GM12878 (cell line): ENCODE measurements around the gene TAF11L12.
"Not testable (repeated sequence)": the region's sequence is repeated elsewhere in the genome, so short reads cannot be mapped to it uniquely, and the experiment has no call there.

ENCODE experiments used
- BCL3 ChIP-seq: IDR thresholded peaks from 2 replicates; pipeline ENCODE4 v1.6.1; 2011; ENCODE audit warnings: borderline replicate concordance, low read depth, mild to moderate bottlenecking, moderate library complexity, low read length; ENCODE audit not compliant: insufficient read depth, poor library complexity, severe bottlenecking
- CEBPB ChIP-seq, 2 experiments: fragments of 150-350 bp in 1 of 2; IDR thresholded peaks; 2 replicates each; pipeline ENCODE4 v1.6.1; 2012 to 2014; ENCODE audit warnings: low read depth in 2 of 2, low read length in 2 of 2, borderline replicate concordance in 1 of 2, inconsistent platforms in 1 of 2
- CHD1 ChIP-seq: IDR thresholded peaks from 2 replicates; pipeline ENCODE4 v1.6.1; 2012; ENCODE audit warnings: low read depth, low read length, improper control_type of control experiment
- CTCF ChIP-seq, 3 experiments: IDR thresholded peaks in 2 of 3; conservative IDR thresholded peaks in 1 of 3; 2 replicates each; pipeline ENCODE4 v1.5.1; 2011; ENCODE audit warnings: low read depth in 3 of 3, low read length in 3 of 3, mild to moderate bottlenecking in 3 of 3, control low read depth in 2 of 3, moderate library complexity in 2 of 3, inconsistent platforms in 1 of 3, mixed read lengths in 1 of 3; ENCODE audit not compliant: control insufficient read depth in 2 of 3, insufficient read depth in 1 of 3; ENCODE audit errors: extremely low read depth in 1 of 3
- ESRRA ChIP-seq: IDR thresholded peaks from 2 replicates; pipeline ENCODE4 v1.6.1; 2012; ENCODE audit warnings: mild to moderate bottlenecking, low read length, improper control_type of control experiment
- ETV6 ChIP-seq, 2 experiments: fragments of 450-650 bp in 1 of 2; IDR thresholded peaks in 1 of 2; conservative IDR thresholded peaks in 1 of 2; 2 replicates each; pipeline ENCODE4 v1.6.1; 2014; ENCODE audit warnings: antibody characterized with exemption in 1 of 2, borderline replicate concordance in 1 of 2, low read depth in 1 of 2, mild to moderate bottlenecking in 1 of 2, moderate library complexity in 1 of 2
- EZH2 ChIP-seq: IDR thresholded peaks from 2 replicates; pipeline ENCODE4 v1.6.1; 2012; ENCODE audit warnings: low read depth, mild to moderate bottlenecking, control low read depth, inconsistent platforms, low read length, borderline replicate concordance; ENCODE audit not compliant: control insufficient read depth
- IRF5 ChIP-seq: fragments of 450-650 bp; IDR thresholded peaks from 2 replicates; pipeline ENCODE4 v1.6.1; 2017; ENCODE audit warnings: borderline replicate concordance
- SMC3 ChIP-seq: IDR thresholded peaks from 2 replicates; pipeline ENCODE4 v1.6.1; 2011; ENCODE audit warnings: low read length, improper control_type of control experiment, borderline replicate concordance
- SREBF2 ChIP-seq: IDR thresholded peaks from 2 replicates; pipeline ENCODE4 v1.6.1; 2012; ENCODE audit warnings: mild to moderate bottlenecking, low read length
- TAF1 ChIP-seq: IDR thresholded peaks from 2 replicates; pipeline ENCODE4 v1.6.1; 2011; ENCODE audit warnings: mild to moderate bottlenecking, low read depth, low read length, borderline replicate concordance

DNA sequence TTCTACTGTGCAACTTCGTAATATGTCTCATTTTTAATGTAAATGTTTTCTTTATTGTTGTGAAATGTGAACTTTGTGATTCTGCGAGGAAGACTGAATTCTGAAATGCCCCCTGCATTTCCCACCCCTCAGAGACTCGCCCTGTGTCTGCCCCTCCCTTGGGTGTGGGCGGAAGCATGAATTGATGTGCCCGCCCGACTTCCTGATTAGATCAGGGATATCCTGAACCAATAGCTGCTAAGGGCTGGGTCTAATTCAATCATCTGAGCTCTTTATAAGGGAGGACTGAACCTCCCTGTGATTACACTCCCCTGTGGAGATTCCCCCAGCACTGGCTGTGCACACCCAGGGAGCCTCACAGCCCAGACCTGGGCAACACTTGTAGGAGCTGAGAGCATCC lies 6.3 kb upstream of the TAF11L12 start, which contains the start of gene TAF11L11:
- TF ChIP-seq EZH2; ETV6 (conservative IDR thresholded peaks at IDR 0.05 in 1 of 2, IDR thresholded peaks at IDR 0.05 in 1 of 2; ENCODE audit: borderline replicate concordance in 1 of 2, low read depth in 1 of 2); IRF5; ESRRA; BCL3; CTCF (IDR thresholded peaks at IDR 0.05 in 2 of 3, conservative IDR thresholded peaks at IDR 0.05 in 1 of 3; ENCODE audit: control insufficient read depth in 2 of 3, extremely low read depth in 1 of 3, insufficient read depth in 1 of 3, low read depth in 3 of 3, low read length in 3 of 3); CHD1; SREBF2; SMC3; TAF1; CEBPB (IDR thresholded peaks at IDR 0.05; ENCODE audit: borderline replicate concordance in 1 of 2, low read depth in 2 of 2, low read length in 2 of 2): not testable (repeated sequence)
